Effector memory CD4-positive, alpha-beta T cell (primary cell): ENCODE data around the gene ABCD2.

ENCODE experiments used
- DNase-seq, 3 donors: peaks; one replicate each; pipeline ENCODE4 v3.0.0-alpha.2; 2020
- H3K27ac ChIP-seq: 2 replicates; pipeline ENCODE4 v1.7.0; 2013; ENCODE audit warnings: mild to moderate bottlenecking, low read length, moderate library complexity; ENCODE audit not compliant: insufficient read depth, poor library complexity, severe bottlenecking
- H3K27me3 ChIP-seq: replicated peaks from 2 replicates; pipeline ENCODE4 v1.7.0; 2013; ENCODE audit warnings: mild to moderate bottlenecking, low read length; ENCODE audit not compliant: insufficient read depth, control insufficient read depth, poor library complexity, severe bottlenecking
- H3K36me3 ChIP-seq: 2 replicates; pipeline ENCODE4 v1.7.0; 2013; ENCODE audit warnings: mild to moderate bottlenecking, low read length, moderate library complexity; ENCODE audit not compliant: control insufficient read depth, insufficient read depth
- H3K4me1 ChIP-seq: 2 replicates; pipeline ENCODE4 v1.7.0; 2013; ENCODE audit warnings: low read length, mild to moderate bottlenecking; ENCODE audit not compliant: control insufficient read depth, insufficient read depth, poor library complexity, severe bottlenecking
- H3K4me3 ChIP-seq: 2 replicates; pipeline ENCODE4 v1.7.0; 2013; ENCODE audit warnings: low read length, low read depth, mild to moderate bottlenecking; ENCODE audit not compliant: insufficient read depth, poor library complexity, severe bottlenecking
- H3K9me3 ChIP-seq: 2 replicates; pipeline ENCODE4 v1.7.0; 2013; ENCODE audit warnings: mild to moderate bottlenecking, low read length, moderate library complexity; ENCODE audit not compliant: control insufficient read depth

ABCD2 gene

DNA sequence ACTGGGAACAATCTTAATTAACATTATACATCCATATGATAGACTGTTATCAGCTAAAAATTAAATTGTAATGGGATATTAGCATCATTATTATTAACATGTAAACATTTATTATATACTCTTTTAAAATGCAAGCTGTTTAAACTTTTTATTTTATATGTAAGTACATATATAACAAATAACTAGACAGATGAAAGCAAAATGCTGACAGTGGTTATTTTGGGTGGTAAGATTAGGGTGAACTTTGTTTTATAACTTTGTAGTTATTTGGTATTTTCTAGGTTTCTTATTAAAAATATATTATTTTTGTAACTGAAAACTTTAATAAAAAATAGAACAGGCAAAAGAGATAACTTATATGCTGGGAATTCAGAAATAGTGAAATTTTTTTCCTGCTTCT is 114.0 kb downstream of the ABCD2 start:
- no peak overlapping the region for H3K4me3 ChIP-seq
- H3K27me3 ChIP-seq = no peaks in the 10 kb centered on the region
- DNase-seq = no peak
- H3K4me1 ChIP-seq = no peaks in the 10 kb centered on the region
- no peak overlapping the region for H3K27ac ChIP-seq
- no peaks in the 10 kb centered on the region for H3K36me3 ChIP-seq
- H3K9me3 ChIP-seq = no peaks in the 10 kb centered on the region

DNA sequence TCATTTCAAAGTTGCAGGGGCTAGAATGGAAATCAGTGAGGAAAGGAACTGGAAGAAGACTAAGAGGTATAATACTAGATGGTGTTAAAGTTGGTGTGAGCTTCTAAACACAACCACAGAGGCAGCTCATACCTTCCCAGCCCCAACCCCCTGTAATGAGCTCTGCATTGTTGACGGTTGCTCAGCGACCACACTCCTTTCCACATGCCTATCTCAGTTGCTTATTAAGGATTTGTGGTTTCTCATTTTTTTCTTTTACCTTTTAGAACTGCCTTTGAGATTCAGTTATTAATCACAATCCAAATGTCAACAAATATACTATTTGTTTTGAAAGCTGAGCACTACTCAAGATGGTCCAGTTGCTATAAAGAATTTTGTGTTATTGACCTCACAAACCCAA is 114.6 kb downstream of the ABCD2 start:
- H3K9me3 ChIP-seq = no peaks in the 10 kb centered on the region
- no peak for DNase-seq
- no peak overlapping the region for H3K27ac ChIP-seq
- H3K36me3 ChIP-seq = no peaks in the 10 kb centered on the region
- no peaks in the 10 kb centered on the region for H3K4me1 ChIP-seq
- no peaks in the 10 kb centered on the region for H3K27me3 ChIP-seq
- H3K4me3 ChIP-seq = no peak overlapping the region

DNA sequence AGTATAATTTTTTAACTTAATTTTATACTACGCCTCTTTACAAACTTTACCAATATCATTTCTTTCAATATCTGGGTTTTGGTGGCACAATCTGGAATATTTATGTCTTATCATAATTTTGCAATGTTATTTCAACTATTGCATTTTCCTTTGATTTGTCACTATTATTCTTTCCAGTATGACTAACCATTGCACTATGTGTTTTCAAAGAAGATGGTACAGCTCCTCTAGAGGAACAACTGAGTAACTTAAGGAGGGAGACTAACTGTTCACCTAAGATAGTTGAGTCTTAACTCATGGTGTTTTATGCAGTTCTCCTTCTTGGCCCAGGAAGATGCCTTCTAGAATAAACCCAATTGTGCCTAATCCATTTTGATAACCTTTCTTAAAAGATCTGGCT is 116.2 kb downstream of the ABCD2 start:
- H3K9me3 ChIP-seq = no peaks in the 10 kb centered on the region
- no peak overlapping the region for H3K27ac ChIP-seq
- no peak for DNase-seq
- H3K27me3 ChIP-seq = no peaks in the 10 kb centered on the region
- no peaks in the 10 kb centered on the region for H3K36me3 ChIP-seq
- no peak overlapping the region for H3K4me3 ChIP-seq
- no peaks in the 10 kb centered on the region for H3K4me1 ChIP-seq

DNA sequence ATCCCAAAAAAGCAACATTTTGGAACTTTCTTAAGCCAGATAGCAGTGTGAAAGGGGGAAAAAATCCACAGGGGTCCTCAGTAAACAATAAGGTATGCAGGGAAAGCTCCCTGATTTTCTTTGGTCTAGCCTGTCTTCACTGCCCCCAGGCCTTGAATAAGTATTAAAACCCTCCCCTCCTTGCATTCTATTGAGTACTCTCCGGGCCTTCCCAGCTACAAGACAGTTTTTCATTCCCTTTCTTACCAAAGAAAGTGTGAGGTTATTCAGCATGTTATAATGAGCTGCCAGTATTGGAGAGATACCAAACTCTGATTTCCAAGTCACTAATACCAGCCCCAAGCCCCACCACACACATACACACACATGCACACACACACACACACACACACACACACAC is 116.9 kb downstream of the ABCD2 start:
- Histone ChIP-seq H3K9me3 (no peaks in the 10 kb centered on the region), H3K27ac (no peak overlapping the region), H3K4me3 (no peak overlapping the region), H3K36me3 (no peaks in the 10 kb centered on the region), H3K27me3 (no peaks in the 10 kb centered on the region), H3K4me1 (no peaks in the 10 kb centered on the region)
- DNase-seq = no peak
